Endothelial cell of umbilical vein (primary cell): Measurements from ENCODE around the gene BNIPL.

Experiments used
- EZH2 ChIP-seq: IDR thresholded peaks from 2 replicates; pipeline ENCODE4 v1.6.1; 2012; ENCODE audit warnings: borderline replicate concordance, low read depth, mild to moderate bottlenecking, moderate library complexity, low read length, inconsistent platforms; ENCODE audit not compliant: severe bottlenecking
- FOS ChIP-seq: IDR thresholded peaks from 2 replicates; pipeline ENCODE4 v1.6.1; 2011; ENCODE audit warnings: mild to moderate bottlenecking, low read length, moderate library complexity, borderline replicate concordance; ENCODE audit not compliant: insufficient read depth
- GATA2 ChIP-seq: IDR thresholded peaks from 2 replicates; pipeline ENCODE4 v1.7.0; 2011; ENCODE audit warnings: low read depth, mild to moderate bottlenecking, moderate library complexity, mixed read lengths, low read length; ENCODE audit not compliant: insufficient read length, insufficient read depth
- JUN ChIP-seq: IDR thresholded peaks from 2 replicates; pipeline ENCODE4 v1.6.1; 2011; ENCODE audit warnings: borderline replicate concordance, low read depth; ENCODE audit not compliant: insufficient read length, insufficient read depth
- MYC ChIP-seq: IDR thresholded peaks from one replicate; pipeline ENCODE4 v1.6.1; 2011; ENCODE audit warnings: mild to moderate bottlenecking, low read depth, low read length
- POLR2A ChIP-seq: IDR thresholded peaks from 2 replicates; pipeline ENCODE4 v1.6.1; 2012; ENCODE audit warnings: low read depth, mild to moderate bottlenecking, control low read depth, low read length
- POLR2AphosphoS5 ChIP-seq: IDR thresholded peaks from 2 replicates; pipeline ENCODE4 v1.6.1; 2012; ENCODE audit warnings: low read depth, mild to moderate bottlenecking, control low read depth, low read length, moderate library complexity; ENCODE audit not compliant: insufficient read depth
- TF ChIP-seq, protein P1 (sequence below), 2 donors: IDR thresholded peaks; 1 replicate in 1 of 2; 2 replicates in 1 of 2; pipeline ENCODE4 v1.5.1; 2011; ENCODE audit warnings: low read length in 2 of 2, mild to moderate bottlenecking in 2 of 2, moderate library complexity in 2 of 2, control low read depth in 1 of 2, inconsistent platforms in 1 of 2, low read depth in 1 of 2; ENCODE audit not compliant: insufficient read depth in 1 of 2; ENCODE audit errors: extremely low read depth in 1 of 2
- TF ChIP-seq, protein P2 (sequence below): IDR thresholded peaks from 2 replicates; pipeline ENCODE4 v1.6.1; 2011; ENCODE audit not compliant: insufficient read depth, insufficient read length

DNA sequence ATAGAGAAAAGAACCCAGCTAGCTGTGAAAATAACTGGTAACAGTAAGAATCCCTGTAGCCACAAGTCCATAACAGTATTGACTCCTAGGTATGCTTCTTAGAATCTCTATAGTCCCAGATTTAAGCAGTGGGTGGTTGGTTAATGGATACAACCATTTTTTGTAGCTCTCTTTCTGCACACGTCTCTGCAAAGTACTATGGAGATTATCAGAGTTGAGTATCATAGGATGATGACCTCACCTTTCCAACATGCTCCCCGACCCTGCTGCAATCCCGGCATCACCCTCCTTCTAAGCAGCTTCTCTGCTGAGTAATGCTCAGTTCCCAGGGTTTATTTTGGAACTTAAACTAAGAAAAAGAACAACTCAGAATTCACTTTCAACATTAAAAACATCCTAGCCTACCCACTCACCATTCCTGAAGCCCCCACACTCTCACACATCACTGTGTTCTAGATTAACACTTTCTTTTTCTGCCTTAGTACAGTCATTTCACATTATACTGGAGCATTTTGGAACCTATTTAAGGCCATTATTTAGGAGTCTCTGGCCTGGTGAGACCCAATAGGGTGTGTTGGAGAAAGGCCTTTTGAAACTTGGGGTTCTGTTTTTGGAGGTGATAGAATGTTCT, 26.5 kb downstream of the BNIPL start:
- TF ChIP-seq, protein P1, sequence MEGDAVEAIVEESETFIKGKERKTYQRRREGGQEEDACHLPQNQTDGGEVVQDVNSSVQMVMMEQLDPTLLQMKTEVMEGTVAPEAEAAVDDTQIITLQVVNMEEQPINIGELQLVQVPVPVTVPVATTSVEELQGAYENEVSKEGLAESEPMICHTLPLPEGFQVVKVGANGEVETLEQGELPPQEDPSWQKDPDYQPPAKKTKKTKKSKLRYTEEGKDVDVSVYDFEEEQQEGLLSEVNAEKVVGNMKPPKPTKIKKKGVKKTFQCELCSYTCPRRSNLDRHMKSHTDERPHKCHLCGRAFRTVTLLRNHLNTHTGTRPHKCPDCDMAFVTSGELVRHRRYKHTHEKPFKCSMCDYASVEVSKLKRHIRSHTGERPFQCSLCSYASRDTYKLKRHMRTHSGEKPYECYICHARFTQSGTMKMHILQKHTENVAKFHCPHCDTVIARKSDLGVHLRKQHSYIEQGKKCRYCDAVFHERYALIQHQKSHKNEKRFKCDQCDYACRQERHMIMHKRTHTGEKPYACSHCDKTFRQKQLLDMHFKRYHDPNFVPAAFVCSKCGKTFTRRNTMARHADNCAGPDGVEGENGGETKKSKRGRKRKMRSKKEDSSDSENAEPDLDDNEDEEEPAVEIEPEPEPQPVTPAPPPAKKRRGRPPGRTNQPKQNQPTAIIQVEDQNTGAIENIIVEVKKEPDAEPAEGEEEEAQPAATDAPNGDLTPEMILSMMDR (IDR thresholded peaks at IDR 0.05; ENCODE audit: extremely low read depth in 1 of 2, insufficient read depth in 1 of 2, low read depth in 1 of 2, low read length in 2 of 2), result no peak
- TF ChIP-seq POLR2AphosphoS5 (no peak), EZH2 (no peak), MYC (no peak), FOS (no peak), POLR2A (no peak), JUN (peak; percentile 39), GATA2 (no peak)
- TF ChIP-seq, protein P2, sequence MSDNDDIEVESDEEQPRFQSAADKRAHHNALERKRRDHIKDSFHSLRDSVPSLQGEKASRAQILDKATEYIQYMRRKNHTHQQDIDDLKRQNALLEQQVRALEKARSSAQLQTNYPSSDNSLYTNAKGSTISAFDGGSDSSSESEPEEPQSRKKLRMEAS, result no peak
